Chondrocyte (in vitro differentiated cells): ENCODE results near the gene THAP5. TPM values are rescaled to one million over a fixed set of nuclear protein-coding genes. Genes with fewer than 3 reads are reported as not detected.

Source experiments
- DNase-seq: peaks from one replicate; pipeline ENCODE4 v3.0.0; 2021; ENCODE audit warnings: mixed read lengths, low spot score
- H3K27ac Mint-ChIP-seq: one replicate; pipeline ENCODE4 v1.8.0; 2021; ENCODE audit warnings: mild to moderate bottlenecking, moderate library complexity, mixed read lengths; ENCODE audit not compliant: unreplicated experiment
- H3K27me3 Mint-ChIP-seq: 2 replicates; pipeline ENCODE4 v1.8.0; 2021; ENCODE audit warnings: low read depth, mixed read lengths
- H3K36me3 Mint-ChIP-seq: 2 replicates; pipeline ENCODE4 v1.8.0; 2021; ENCODE audit warnings: low read depth, mixed read lengths
- H3K4me1 Mint-ChIP-seq: 2 replicates; pipeline ENCODE4 v1.8.0; 2021; ENCODE audit warnings: low read depth, mild to moderate bottlenecking, mixed read lengths
- H3K4me3 Mint-ChIP-seq: one replicate; pipeline ENCODE4 v1.8.0; 2021; ENCODE audit warnings: mild to moderate bottlenecking, moderate library complexity, mixed read lengths; ENCODE audit not compliant: unreplicated experiment
- H3K9me3 Mint-ChIP-seq: 2 replicates; pipeline ENCODE4 v1.8.0; 2021; ENCODE audit warnings: low read depth, mixed read lengths
- CTCF ChIP-seq: fragments of 200-600 bp; sonication (generic); IDR thresholded peaks from 2 replicates; pipeline ENCODE4 v1.5.0; 2021; ENCODE audit warnings: antibody characterized with exemption, mild to moderate bottlenecking, moderate library complexity
- total RNA-seq: library from RNA; stranded (reverse); gene quantifications from 3 replicates; pipeline ENCODE4 v1.2.1, GENCODE V29; 2021

The THAP5 gene
- total RNA-seq, 1 donor from 2014 or later = 22.4 TPM

GRCh38 chr7:108525327-108525984 lies 44.0 kb downstream of the THAP5 start:
- DNase-seq = no peak

GRCh38 chr7:108522780-108523179 lies 46.7 kb downstream of the THAP5 start:
- Mint-ChIP-seq H3K27ac (peak overlapping the region; percentile 14), H3K4me3 (no peak overlapping the region)

More at GRCh38 chr7:108525327-108525984, 44.0 kb downstream of the THAP5 start:
- Mint-ChIP-seq H3K27me3 (no peaks in the 10 kb centered on the region), H3K4me1 (peaks cover 36% of the 10 kb centered on the region), H3K9me3 (no peaks in the 10 kb centered on the region), H3K4me3 (peak overlapping the region; percentile 88), H3K27ac (peak overlapping the region; percentile 99), H3K36me3 (no peaks in the 10 kb centered on the region)
- TF ChIP-seq CTCF = peak; percentile 22

DNA sequence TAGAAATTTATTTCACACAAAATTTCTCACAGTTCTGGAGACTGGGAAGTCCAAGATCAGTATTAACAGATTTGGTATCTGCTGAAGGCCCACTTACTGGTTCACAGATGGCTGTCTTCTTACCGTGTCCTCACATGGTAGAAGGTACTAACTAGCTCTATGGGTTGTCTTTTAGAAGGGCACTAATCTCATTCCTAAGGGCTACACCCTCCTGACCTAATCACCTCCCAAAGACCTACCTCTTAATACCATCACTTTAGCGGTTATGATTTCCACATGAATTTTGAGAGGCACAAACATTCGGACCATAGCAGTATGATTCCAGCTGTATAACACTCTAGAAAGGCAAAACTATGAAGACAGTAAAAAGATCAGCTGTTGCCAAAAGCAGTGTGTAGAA lies 51.6 kb downstream of the THAP5 start:
- no peak overlapping the region for H3K27ac Mint-ChIP-seq
- no peak overlapping the region for H3K4me3 Mint-ChIP-seq
- no peak for TF ChIP-seq CTCF
- peaks cover 9% of the 10 kb centered on the region for H3K36me3 Mint-ChIP-seq
- no peak for DNase-seq
- no peaks in the 10 kb centered on the region for H3K27me3 Mint-ChIP-seq
- no peaks in the 10 kb centered on the region for H3K9me3 Mint-ChIP-seq
- H3K4me1 Mint-ChIP-seq = peaks cover 31% of the 10 kb centered on the region

More at GRCh38 chr7:108522780-108523179, 46.7 kb downstream of the THAP5 start:
- no peaks in the 10 kb centered on the region for H3K27me3 Mint-ChIP-seq
- H3K36me3 Mint-ChIP-seq = peaks cover 3% of the 10 kb centered on the region
- H3K4me1 Mint-ChIP-seq = peaks cover 51% of the 10 kb centered on the region
- DNase-seq = no peak
- TF ChIP-seq CTCF = no peak
- H3K9me3 Mint-ChIP-seq = no peaks in the 10 kb centered on the region

DNA sequence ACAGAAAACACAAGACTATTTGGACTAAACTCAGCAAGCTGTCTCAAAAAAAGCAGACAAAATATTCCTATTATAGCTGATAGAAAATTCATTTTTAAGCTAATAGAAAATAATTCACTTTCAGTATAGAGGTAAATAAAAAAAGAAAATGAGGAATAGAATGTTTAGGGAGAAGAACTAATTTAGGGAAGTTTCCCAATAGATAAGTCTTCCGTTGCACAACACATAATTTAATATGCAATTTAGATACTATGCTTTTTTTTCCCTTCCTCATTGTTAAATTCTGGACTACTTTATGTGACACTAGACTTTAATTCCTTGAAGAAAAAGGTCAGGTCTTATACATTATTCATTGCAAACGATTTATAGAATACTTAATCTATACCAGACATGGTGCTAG lies 53.9 kb downstream of the THAP5 start:
- H3K27me3 Mint-ChIP-seq = no peaks in the 10 kb centered on the region
- no peaks in the 10 kb centered on the region for H3K9me3 Mint-ChIP-seq
- peaks cover 15% of the 10 kb centered on the region for H3K4me1 Mint-ChIP-seq
- no peak for DNase-seq
- no peak overlapping the region for H3K27ac Mint-ChIP-seq
- peaks cover 19% of the 10 kb centered on the region for H3K36me3 Mint-ChIP-seq
- H3K4me3 Mint-ChIP-seq = no peak overlapping the region
- no peak for TF ChIP-seq CTCF

GRCh38 chr7:108515013-108515412 lies 54.5 kb downstream of the THAP5 start:
- H3K4me3 Mint-ChIP-seq = no peak overlapping the region
- peaks cover 12% of the 10 kb centered on the region for H3K4me1 Mint-ChIP-seq
- no peak overlapping the region for H3K27ac Mint-ChIP-seq
- H3K36me3 Mint-ChIP-seq = peaks cover 18% of the 10 kb centered on the region
- no peak for DNase-seq
- no peaks in the 10 kb centered on the region for H3K9me3 Mint-ChIP-seq
- TF ChIP-seq CTCF = no peak
- no peaks in the 10 kb centered on the region for H3K27me3 Mint-ChIP-seq

Other genes starting within 250 kb of the THAP5 start
- 7.8 to 40.0 TPM (median 9.5 TPM) in 3 replicates for gene NRCAM, start 113.3 kb downstream of the THAP5 start, total RNA-seq
- 25.2 to 26.8 TPM (median 26.2 TPM) in 3 replicates for gene PNPLA8, start 43.6 kb downstream of the THAP5 start, total RNA-seq
- gene DNAJB9, start 168 bp upstream of the THAP5 start, total RNA-seq = 22.0 to 29.2 TPM (median 29.0 TPM) in 3 replicates